Measurements from ENCODE around the gene GRHL1.
A peak's percentile ranks its signal among the peaks of the same experiment; 100 is the strongest.

GRHL1 gene

GRCh38 chr2:9992427-9993187 lies 41.1 kb downstream of the GRHL1 start:
- H3K4me1 Mint-ChIP-seq = peaks cover 19% of the 10 kb centered on the region
- DNase-seq (ENCODE audit: low spot score in 2 of 2) = no peak
- no peak overlapping the region for H3K27ac Mint-ChIP-seq
- no peaks in the 10 kb centered on the region for H3K9me3 Mint-ChIP-seq
- no peak overlapping the region for H3K4me3 Mint-ChIP-seq
- no peaks in the 10 kb centered on the region for H3K36me3 Mint-ChIP-seq
- no peak for ATAC-seq

GRCh38 chr2:9993488-9994165 lies 42.1 kb downstream of the GRHL1 start:
- Mint-ChIP-seq H3K9me3 (no peaks in the 10 kb centered on the region), H3K27ac (peak overlapping the region; percentile 15), H3K36me3 (no peaks in the 10 kb centered on the region), H3K4me3 (no peak overlapping the region), H3K4me1 (peaks cover 19% of the 10 kb centered on the region)
- no peak for DNase-seq (ENCODE audit: low spot score in 2 of 2)
- ATAC-seq = peak; percentile 84

- peaks cover 19% of the 10 kb centered on the region for H3K4me1 Mint-ChIP-seq
- ATAC-seq (no peak), DNase-seq (ENCODE audit: low spot score in 2 of 2) (no peak)
- H3K27ac Mint-ChIP-seq = no peak overlapping the region
- no peaks in the 10 kb centered on the region for H3K9me3 Mint-ChIP-seq
- no peaks in the 10 kb centered on the region for H3K36me3 Mint-ChIP-seq
- H3K4me3 Mint-ChIP-seq = no peak overlapping the region
These were observed 43.0 kb downstream of the GRHL1 start for GRCh38 chr2:9994462-9994861.

GRCh38 chr2:9995059-9995458 lies 43.6 kb downstream of the GRHL1 start:
- no peaks in the 10 kb centered on the region for H3K9me3 Mint-ChIP-seq
- DNase-seq (ENCODE audit: low spot score in 2 of 2) (no peak), ATAC-seq (no peak)
- H3K4me3 Mint-ChIP-seq = no peak overlapping the region
- peaks cover 19% of the 10 kb centered on the region for H3K4me1 Mint-ChIP-seq
- no peak overlapping the region for H3K27ac Mint-ChIP-seq
- no peaks in the 10 kb centered on the region for H3K36me3 Mint-ChIP-seq

GRCh38 chr2:9996321-9996720 lies 44.8 kb downstream of the GRHL1 start:
- ATAC-seq = no peak
- Mint-ChIP-seq H3K9me3 (no peaks in the 10 kb centered on the region), H3K27ac (peak overlapping the region; percentile 16)

GRCh38 chr2:9997936-9998335 lies 46.4 kb downstream of the GRHL1 start:
- Mint-ChIP-seq H3K27ac (no peak overlapping the region), H3K9me3 (no peaks in the 10 kb centered on the region), H3K4me3 (no peak overlapping the region), H3K4me1 (peaks cover 19% of the 10 kb centered on the region), H3K36me3 (no peaks in the 10 kb centered on the region)
- no peak for DNase-seq (ENCODE audit: low spot score in 2 of 2)
- ATAC-seq = no peak

More at GRCh38 chr2:9996321-9996720, 44.8 kb downstream of the GRHL1 start:
- Mint-ChIP-seq H3K4me3 (no peak overlapping the region), H3K4me1 (peaks cover 19% of the 10 kb centered on the region), H3K36me3 (no peaks in the 10 kb centered on the region)
- no peak for DNase-seq (ENCODE audit: low spot score in 2 of 2)

- H3K4me3 Mint-ChIP-seq = no peak overlapping the region
- DNase-seq (ENCODE audit: low spot score in 2 of 2) = no peak
- H3K27ac Mint-ChIP-seq = no peak overlapping the region
- H3K4me1 Mint-ChIP-seq = peaks cover 11% of the 10 kb centered on the region
- no peaks in the 10 kb centered on the region for H3K36me3 Mint-ChIP-seq
- ATAC-seq = no peak
- H3K9me3 Mint-ChIP-seq = no peaks in the 10 kb centered on the region
These were observed 47.6 kb downstream of the GRHL1 start for GRCh38 chr2:9998916-9999654.

- Mint-ChIP-seq H3K4me1 (peaks cover 5% of the 10 kb centered on the region), H3K27ac (no peak overlapping the region), H3K36me3 (no peaks in the 10 kb centered on the region), H3K4me3 (no peak overlapping the region), H3K9me3 (no peaks in the 10 kb centered on the region)
- DNase-seq (ENCODE audit: low spot score in 2 of 2) = no peak
- ATAC-seq = no peak
These were observed 48.2 kb downstream of the GRHL1 start for GRCh38 chr2:9999693-10000092.

- no peaks in the 10 kb centered on the region for H3K4me1 Mint-ChIP-seq
- no peak overlapping the region for H3K4me3 Mint-ChIP-seq
- no peaks in the 10 kb centered on the region for H3K9me3 Mint-ChIP-seq
- no peak overlapping the region for H3K27ac Mint-ChIP-seq
- no peaks in the 10 kb centered on the region for H3K36me3 Mint-ChIP-seq
- DNase-seq (ENCODE audit: low spot score in 2 of 2) (no peak), ATAC-seq (no peak)
These were observed 49.0 kb downstream of the GRHL1 start for GRCh38 chr2:10000541-10000940.

GRCh38 chr2:10001586-10001985 lies 50.1 kb downstream of the GRHL1 start:
- Mint-ChIP-seq H3K9me3 (no peaks in the 10 kb centered on the region), H3K36me3 (no peaks in the 10 kb centered on the region), H3K4me3 (no peak overlapping the region), H3K27ac (no peak overlapping the region), H3K4me1 (no peaks in the 10 kb centered on the region)
- no peak for DNase-seq (ENCODE audit: low spot score in 2 of 2)
- no peak for ATAC-seq

- Mint-ChIP-seq H3K4me3 (no peak overlapping the region), H3K36me3 (no peaks in the 10 kb centered on the region), H3K4me1 (no peaks in the 10 kb centered on the region), H3K9me3 (no peaks in the 10 kb centered on the region), H3K27ac (no peak overlapping the region)
- ATAC-seq = no peak
- DNase-seq (ENCODE audit: low spot score in 2 of 2) = no peak
These were observed 50.6 kb downstream of the GRHL1 start for GRCh38 chr2:10002109-10002508.

GRCh38 chr2:10002681-10003080 lies 51.2 kb downstream of the GRHL1 start:
- Mint-ChIP-seq H3K4me3 (no peak overlapping the region), H3K36me3 (no peaks in the 10 kb centered on the region), H3K9me3 (no peaks in the 10 kb centered on the region), H3K27ac (no peak overlapping the region), H3K4me1 (no peaks in the 10 kb centered on the region)
- DNase-seq (ENCODE audit: low spot score in 2 of 2) (no peak), ATAC-seq (no peak)

GRCh38 chr2:10003206-10004125 lies 52.0 kb downstream of the GRHL1 start:
- no peaks in the 10 kb centered on the region for H3K4me1 Mint-ChIP-seq
- DNase-seq (ENCODE audit: low spot score in 2 of 2) (no peak), ATAC-seq (no peak)
- no peaks in the 10 kb centered on the region for H3K9me3 Mint-ChIP-seq
- H3K36me3 Mint-ChIP-seq = no peaks in the 10 kb centered on the region
- H3K27ac Mint-ChIP-seq = no peak overlapping the region
- no peak overlapping the region for H3K4me3 Mint-ChIP-seq

GRCh38 chr2:10004401-10004800 lies 52.9 kb downstream of the GRHL1 start:
- Mint-ChIP-seq H3K4me1 (no peaks in the 10 kb centered on the region), H3K27ac (no peak overlapping the region), H3K4me3 (no peak overlapping the region), H3K36me3 (no peaks in the 10 kb centered on the region), H3K9me3 (no peaks in the 10 kb centered on the region)
- DNase-seq (ENCODE audit: low spot score in 2 of 2) = no peak
- ATAC-seq = no peak

GRCh38 chr2:10004836-10005235 lies 53.3 kb downstream of the GRHL1 start:
- H3K36me3 Mint-ChIP-seq = no peaks in the 10 kb centered on the region
- no peak overlapping the region for H3K27ac Mint-ChIP-seq
- no peak overlapping the region for H3K4me3 Mint-ChIP-seq
- ATAC-seq = no peak
- no peaks in the 10 kb centered on the region for H3K4me1 Mint-ChIP-seq
- DNase-seq (ENCODE audit: low spot score in 2 of 2) = no peak
- H3K9me3 Mint-ChIP-seq = no peaks in the 10 kb centered on the region

Measured in stimulated activated effector memory CD8-positive, alpha-beta T cell treated with anti-CD3 and anti-CD28 coated beads, Interleukin-12 subunit alpha, Interleukin-12 subunit beta, amount 100 ng/mL, for 72 hours (primary cell).